NCI-H1436 (cell line): ENCODE results near the gene REV1.
"Not testable (repeated sequence)": the region's sequence is repeated elsewhere in the genome, so short reads cannot be mapped to it uniquely, and the experiment has no call there.

Source experiments
- DNase-seq: peaks from one replicate; lab custom pipeline; 2025; lab: John Stamatoyannopoulos, UW

REV1 gene

GRCh38 chr2:99403084-99403483 is 86.7 kb downstream of the REV1 start:
- no peak for DNase-seq

GRCh38 chr2:99401841-99402240 is 88.0 kb downstream of the REV1 start:
- no peak for DNase-seq

GRCh38 chr2:99399795-99400194 is 90.0 kb downstream of the REV1 start:
- no peak for DNase-seq

- DNase-seq, result no peak
Measured at GRCh38 chr2:99399063-99399462, 90.8 kb downstream of the REV1 start.

- DNase-seq, result no peak
Measured at GRCh38 chr2:99398303-99398702, 91.5 kb downstream of the REV1 start.

GRCh38 chr2:99397266-99397920 is 92.4 kb downstream of the REV1 start:
- no peak for DNase-seq

- no peak for DNase-seq
Measured at GRCh38 chr2:99395589-99396130, 94.2 kb downstream of the REV1 start.

GRCh38 chr2:99389946-99390345 is 99.9 kb downstream of the REV1 start:
- no peak for DNase-seq

GRCh38 chr2:99389371-99389770 is 100.4 kb downstream of the REV1 start:
- DNase-seq, result no peak

- DNase-seq, result no peak
Measured at GRCh38 chr2:99388892-99389291, 100.9 kb downstream of the REV1 start.

GRCh38 chr2:99386011-99386410 is 103.8 kb downstream of the REV1 start:
- no peak for DNase-seq

- DNase-seq, result no peak
Measured at GRCh38 chr2:99382143-99382542, 107.7 kb downstream of the REV1 start.

GRCh38 chr2:99380376-99381010 is 109.3 kb downstream of the REV1 start:
- no peak for DNase-seq

GRCh38 chr2:99377879-99378278 is 111.9 kb downstream of the REV1 start:
- no peak for DNase-seq

- no peak for DNase-seq
Measured at GRCh38 chr2:99376254-99376864, 113.5 kb downstream of the REV1 start.

- DNase-seq, result no peak
Measured at GRCh38 chr2:99374747-99375146, 115.1 kb downstream of the REV1 start.

GRCh38 chr2:99373144-99373543 is 116.7 kb downstream of the REV1 start:
- DNase-seq, result no peak

GRCh38 chr2:99368854-99369253 is 121.0 kb downstream of the REV1 start:
- not testable (repeated sequence) for DNase-seq

GRCh38 chr2:99365661-99366060 is 124.2 kb downstream of the REV1 start:
- no peak for DNase-seq

GRCh38 chr2:99356853-99357252 is 133.0 kb downstream of the REV1 start:
- no peak for DNase-seq

- DNase-seq, result not testable (repeated sequence)
Measured at GRCh38 chr2:99354825-99355224, 135.0 kb downstream of the REV1 start.

GRCh38 chr2:99354070-99354469 is 135.7 kb downstream of the REV1 start:
- DNase-seq, result no peak
